Neural progenitor cell (in vitro differentiated cells): ENCODE measurements around the gene MEG3.

ENCODE experiments used
- CTCF ChIP-seq: fragments of 200-600 bp; sonication (generic); IDR thresholded peaks from 2 replicates; pipeline ENCODE4 v1.5.1; 2017; ENCODE audit warnings: antibody characterized with exemption, mild to moderate bottlenecking
- EZH2 ChIP-seq: fragments of 200-600 bp; sonication (generic); IDR thresholded peaks from 2 replicates; pipeline ENCODE4 v1.6.1; 2017; ENCODE audit warnings: antibody characterized with exemption, mild to moderate bottlenecking, moderate library complexity

GRCh38 chr14:100891051-100891450 lies 65.1 kb downstream of the MEG3 start:
- TF ChIP-seq CTCF = no peak
- no peak for TF ChIP-seq EZH2
